UCSD-AML1 (cell line): ENCODE data around the gene PEX5L.

Experiments used
- DNase-seq: peaks from one replicate; lab custom pipeline; 2025; ENCODE audit not compliant: unreplicated experiment; lab: John Stamatoyannopoulos, UW

PEX5L gene

DNA sequence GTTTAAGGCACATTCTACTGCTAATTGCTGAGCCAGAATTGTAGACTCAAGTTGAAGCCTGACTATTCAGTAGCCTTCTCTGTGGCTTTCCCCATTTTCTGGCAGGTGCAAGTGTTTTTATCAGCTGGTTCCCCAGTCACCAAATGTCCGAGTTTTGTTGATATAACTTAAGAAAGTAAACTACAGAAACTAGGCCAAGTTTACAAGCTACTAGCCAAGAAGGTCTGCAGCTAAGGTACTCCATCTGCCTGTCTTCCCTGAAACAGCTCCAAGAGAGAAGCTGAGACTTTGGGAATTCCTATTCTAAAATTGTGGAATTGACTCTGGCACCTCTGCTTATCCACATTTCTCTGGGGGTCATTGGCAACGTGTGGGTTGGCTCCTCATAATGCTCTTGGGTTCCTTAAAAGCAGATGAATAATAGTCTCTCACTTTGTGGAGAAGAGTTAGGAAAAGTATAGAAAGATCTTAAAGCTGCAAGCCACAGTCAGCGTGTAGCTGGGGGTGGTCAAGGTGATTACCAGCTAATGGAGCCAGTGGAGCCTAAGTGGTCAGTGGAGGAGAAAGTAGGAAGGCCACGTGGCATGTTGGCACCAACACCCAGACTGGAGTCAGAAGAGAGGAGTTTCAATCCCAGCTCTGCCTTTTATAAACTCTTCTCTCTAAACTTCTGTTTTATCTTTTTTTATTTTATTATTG, 128.8 kb downstream of the PEX5L start:
- DNase-seq = no peak

DNA sequence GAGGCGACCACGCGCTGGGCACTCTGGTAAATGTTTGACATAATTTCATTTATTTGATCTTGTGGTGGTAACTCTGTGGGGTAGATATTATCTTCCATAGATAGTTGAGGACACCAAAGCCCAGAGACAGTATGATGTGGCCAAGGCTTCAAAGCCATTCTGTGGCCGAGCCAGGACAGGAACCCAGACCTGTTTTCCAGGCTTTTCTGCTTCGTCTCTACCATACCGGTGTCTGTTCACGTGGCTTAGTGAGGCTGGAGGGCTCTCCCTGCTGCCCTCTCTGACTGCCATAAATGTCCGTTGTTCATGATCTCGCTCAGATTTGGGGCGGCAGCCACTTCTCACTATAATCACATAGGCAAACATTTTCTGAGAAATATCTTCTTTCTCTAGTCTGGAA, 134.7 kb downstream of the PEX5L start:
- DNase-seq = no peak

DNA sequence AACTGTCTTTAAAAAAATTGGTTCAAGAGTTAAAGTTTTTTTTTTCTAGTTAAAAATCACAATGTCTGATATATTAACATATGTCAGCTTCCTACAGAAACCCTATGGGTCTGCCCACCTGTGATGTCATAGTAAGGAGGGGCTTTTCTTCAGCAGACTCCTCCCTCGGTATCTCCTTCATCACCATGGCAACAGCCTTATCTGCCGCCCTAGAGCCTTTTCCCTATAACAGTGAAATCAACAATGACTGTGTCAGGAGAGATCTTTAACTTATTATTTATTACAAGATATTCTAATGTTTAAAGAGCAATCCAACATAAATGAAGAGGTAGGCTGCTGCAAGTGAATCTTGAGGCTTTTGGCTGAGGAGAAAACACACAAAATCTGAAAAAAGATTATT, 138.7 kb downstream of the PEX5L start:
- DNase-seq = no peak

DNA sequence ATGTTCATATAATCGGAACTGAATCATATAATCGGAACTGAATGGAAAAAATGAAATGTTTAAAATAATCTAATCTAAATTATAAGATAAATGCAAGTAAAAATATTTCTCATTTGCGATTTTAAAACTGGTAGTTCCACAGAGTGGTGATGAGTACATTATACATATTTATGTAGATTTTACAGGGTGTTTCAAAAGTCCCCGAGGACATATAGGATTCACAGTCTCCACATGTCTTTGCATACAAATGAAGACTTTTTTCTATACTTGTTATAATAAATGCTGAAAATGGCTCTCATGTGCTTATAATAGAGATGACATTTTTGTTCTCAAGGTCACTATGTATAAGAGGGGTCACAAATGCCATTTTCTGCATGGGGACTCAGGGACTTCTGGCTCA, 139.5 kb downstream of the PEX5L start:
- DNase-seq = no peak

DNA sequence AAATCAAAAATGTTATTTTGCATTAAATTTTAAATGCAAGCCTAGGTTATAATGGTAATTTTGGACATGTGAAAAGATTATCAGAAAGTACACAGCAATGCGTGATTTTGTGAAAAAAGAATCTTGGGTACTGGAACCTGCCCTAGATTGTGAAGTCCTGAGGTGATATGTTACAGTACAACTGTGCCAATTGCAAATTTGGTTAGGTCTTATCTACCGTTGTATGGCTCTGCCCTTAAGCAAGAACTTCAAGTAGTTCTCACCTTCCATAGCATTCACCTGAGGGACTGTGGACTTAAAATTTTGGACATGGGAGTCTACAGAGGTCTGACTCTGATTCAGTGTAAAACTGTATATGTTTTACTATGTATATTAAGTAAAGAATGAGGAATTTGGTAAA, 140.2 kb downstream of the PEX5L start:
- no peak for DNase-seq

DNA sequence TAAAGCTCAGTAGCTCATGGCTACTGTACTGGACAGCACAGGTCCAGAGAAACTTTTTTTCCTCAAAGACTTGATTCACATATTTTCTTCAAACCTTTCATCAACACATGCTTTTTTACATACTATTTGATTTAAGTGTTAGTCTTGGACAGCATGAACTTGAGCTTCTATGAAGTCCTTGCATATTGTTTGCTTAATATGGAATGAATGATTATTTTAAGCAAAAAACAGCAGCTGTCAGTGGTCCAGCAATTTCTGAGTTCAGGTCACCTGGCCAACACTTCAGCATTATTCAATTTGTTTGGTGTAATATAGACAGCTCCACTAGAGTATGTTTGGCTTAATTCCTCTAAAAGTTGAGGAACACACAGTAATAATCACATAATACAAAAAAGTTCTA, 141.4 kb downstream of the PEX5L start:
- no peak for DNase-seq

DNA sequence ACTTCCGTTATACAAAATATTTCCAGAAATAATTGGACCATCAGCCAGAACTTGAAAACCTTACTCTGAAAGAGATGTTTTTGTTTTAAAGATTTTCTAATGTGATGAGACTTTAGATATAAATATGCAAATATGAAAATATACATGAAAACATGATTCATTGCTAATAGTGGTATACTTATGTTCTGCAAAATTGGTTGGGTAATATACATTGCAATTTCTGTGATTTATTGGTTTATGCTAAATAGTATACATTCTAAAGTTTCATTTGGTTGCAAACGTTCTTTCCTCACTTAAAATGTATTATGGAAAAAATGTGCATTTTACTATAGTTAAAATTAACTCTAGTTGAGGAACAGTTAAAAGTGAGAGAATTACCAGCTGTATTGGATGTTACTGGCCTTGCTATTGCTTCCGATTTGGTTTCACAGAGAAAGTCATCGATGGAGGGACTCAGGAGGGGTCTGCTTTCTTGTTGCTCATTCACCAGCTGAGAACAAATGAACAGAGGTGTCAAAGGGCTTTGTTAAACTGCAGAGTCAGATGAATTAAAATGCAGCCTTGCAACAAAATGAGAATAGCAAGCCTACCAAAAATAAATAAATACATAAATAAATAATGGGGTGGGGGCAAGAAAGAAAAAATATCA, 149.3 kb downstream of the PEX5L start:
- DNase-seq = no peak

DNA sequence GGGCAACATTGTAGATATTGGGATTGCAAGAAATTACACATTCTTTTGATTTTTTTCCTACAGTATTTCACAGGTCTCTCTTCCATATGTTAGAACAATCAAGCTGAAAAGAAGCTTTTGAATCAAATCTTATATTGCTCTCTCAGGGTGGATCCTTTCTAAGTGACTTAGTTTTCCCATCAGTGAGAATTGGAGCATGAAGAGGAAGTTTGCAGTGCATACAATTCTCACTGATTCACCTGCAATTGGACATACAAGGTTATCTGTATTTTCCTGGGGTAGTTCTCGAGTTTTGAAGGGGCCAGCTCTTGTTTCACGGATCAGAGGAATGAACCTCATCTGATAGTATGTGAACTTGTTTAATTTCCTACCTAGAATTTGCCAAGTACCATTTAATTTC, 150.8 kb downstream of the PEX5L start:
- DNase-seq = no peak

DNA sequence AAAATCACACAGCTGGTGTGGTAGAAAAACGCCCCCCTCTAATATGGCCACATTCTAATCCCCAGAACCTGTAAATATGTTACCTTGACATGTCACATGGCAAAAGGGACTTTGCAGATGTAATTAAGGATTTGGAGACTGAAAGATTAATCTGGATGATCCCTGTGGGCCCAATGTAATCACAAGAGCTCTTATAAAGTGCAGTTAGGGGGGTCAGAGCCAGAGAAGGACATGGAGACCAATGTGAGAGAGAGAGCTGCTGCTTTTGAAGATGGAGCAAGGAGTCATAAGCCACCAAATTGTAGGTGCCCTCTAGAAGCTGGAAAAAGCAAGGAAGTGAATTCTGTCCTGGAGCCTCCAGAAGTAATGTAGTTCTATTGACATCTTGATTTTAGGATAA, 152.6 kb downstream of the PEX5L start:
- no peak for DNase-seq

DNA sequence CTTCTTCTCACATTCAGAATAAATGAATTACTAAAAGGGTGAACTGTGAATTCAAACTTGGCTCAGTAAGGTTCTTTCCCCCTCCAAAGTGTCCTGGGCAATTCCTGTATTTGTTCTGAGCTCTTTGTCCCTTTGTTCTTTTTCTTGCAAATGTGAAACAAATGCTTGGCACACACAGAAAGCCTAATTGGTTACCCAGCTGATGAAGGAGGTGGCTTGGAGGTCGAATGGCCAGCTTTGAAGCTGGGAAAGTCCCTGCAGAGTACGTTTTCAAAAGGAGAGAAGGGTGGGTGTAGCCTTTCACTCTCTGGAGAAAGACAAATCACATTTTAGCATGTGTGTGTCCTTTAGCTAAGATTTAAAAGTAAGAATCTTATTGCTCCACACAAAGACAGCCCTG, 154.4 kb downstream of the PEX5L start:
- DNase-seq = no peak

DNA sequence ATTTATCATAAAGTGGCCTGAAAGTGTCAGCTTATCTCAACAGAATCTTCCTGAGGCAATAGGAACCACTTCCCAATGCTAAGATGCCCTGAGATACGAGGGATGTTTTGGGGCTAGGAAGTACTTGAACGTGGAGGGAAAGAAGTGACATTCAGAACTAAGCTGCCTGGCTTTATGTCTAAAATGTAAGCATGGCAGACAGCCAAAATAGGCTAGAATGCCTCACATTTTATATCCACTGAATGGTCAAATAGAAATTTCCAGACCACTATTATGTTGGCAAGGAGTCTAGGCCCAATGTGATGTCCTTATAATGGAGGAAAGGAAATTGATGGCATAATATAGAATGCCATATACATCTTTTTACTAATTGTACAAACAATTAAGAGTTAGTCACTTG, 154.9 kb downstream of the PEX5L start:
- DNase-seq = no peak

DNA sequence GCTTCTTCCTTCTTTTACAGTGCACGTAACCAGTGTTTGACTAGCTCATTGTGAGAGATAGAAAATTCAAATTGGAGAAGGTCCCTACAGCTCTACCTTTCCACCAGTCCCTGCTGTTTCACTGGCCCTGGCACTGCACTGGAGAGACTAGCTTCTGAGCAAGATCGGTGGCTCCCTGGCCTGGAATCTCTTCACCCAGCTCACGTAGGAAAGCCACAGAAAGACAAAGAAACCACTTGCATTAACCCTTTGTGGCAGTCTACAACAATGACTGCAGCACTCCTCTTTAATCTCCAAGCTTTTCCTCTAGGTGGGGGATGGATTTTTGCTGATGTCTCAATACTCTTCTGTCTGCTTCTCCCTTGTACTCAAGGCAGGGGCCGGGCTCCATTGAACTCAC, 155.9 kb downstream of the PEX5L start:
- DNase-seq = no peak

DNA sequence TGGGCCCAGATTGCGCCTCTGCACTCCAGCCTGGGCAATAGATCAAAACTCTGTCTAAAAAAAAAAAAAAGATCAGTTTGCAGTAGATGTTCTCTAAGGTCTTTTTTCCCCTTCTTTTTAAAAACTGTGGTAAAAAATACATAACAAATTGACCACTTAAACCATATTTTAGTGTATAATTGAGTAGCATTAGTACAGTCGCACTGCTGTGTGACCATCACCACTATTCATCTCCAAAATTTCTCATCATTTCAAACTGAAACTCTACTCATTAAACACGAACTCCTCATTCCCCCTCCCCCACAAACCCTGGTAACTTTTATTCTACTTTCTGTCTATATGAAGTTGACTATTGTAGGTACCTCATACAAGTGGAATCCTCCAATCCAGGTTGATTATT, 160.3 kb downstream of the PEX5L start:
- no peak for DNase-seq

DNA sequence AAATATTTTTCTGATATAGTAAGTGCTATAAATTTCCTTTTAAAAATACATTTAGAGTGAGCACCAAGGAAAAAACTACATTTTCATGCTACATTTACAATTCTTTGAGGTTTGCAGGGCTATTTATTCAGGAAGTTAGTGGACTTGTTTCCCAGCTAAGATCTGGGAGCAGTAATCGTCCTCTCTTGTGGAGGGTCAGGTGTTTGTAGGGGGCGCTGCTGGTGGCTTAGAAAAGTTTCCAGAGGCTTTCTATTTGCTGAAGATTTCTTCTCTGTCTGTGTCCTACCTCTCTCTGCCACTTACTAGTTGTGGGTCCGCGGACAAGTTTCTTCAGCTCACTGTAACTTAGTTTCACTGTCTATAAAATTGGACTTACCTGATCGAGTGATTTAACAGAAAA, 163.9 kb downstream of the PEX5L start:
- DNase-seq = no peak

DNA sequence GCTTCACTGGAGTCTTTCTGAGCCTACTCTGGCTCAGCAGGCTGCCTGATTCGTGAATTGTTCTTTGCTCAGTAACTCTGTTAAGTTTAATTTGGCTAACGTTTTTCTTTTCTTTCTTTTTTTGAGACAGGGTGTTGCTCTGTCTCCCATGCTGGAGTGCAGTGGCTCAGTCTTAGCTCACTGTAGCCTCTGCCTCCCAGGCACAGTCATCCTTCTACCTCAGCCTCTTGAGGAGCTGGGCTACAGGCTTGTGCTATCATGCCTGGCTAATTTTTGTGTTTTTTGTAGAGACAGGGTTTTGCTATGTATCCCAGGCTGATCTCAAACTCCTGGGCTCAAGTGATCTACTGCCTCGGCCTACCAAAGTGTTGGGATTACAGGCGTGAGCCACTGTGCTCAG, 165.0 kb downstream of the PEX5L start:
- no peak for DNase-seq

DNA sequence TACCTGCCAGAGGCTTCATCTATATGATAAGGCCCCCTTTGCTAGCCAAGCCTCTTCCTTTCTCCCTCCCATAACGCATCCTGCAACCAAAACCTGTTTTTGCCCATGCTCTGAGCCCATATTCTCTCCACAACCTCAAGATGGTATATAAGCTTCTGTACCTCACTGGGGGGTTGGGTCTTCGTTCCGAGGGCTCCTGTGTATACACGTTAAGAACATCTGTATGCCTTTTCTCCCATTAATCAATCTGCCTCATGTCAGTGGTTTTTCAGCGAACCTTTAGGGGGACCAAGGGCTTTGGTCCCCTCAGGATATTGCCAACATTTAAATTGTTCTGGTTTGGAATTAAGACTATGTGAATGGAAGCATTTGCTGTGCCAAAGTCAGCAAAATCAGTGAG, 168.0 kb downstream of the PEX5L start:
- no peak for DNase-seq

DNA sequence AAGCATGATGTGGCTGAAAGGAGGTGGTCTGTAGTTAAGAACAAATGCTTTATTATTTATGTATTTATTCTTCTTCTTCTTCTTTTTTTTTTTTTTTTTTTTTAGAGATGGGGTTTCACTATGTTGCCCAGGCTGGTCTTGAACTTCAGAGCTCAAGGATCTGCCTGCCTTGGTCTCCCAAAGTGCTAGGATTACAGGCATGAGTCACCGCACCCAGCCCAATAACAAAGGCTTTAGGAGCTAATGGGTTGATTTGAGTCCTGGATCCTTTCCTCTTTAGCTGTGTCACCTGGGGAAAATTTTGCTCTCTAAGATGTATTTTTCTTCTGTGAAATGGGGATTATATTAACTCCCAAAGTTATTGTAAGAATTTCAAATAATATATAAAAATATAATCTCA, 168.8 kb downstream of the PEX5L start:
- DNase-seq = no peak

DNA sequence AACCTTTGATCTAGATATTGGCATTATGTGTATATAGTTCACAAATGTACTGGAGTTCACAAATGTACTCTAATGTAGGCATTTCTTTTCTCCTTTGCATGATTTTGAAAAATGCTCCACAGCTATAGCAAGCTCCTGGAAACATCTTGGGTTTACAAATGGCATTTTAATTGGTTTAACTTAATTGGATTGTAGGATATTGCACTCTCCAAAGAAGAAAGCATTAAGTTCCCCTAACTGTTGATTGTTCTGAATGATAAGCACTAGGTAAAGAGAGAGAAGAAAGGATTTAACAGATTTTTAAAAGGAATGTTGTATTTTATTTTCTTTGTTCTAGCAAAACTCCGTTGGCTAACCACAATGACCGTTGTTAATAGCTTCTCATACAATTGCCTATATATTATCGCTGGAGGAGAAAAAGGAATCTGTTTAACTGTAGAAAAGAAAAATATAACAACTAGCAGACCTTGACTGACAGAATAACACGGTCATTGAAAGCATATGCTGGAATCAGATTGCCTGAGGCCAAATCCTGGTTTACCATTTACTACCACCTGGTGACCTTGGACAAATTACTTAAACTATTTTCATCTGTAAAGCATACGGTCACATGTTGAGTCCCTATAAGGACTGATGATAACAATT, 170.8 kb downstream of the PEX5L start:
- DNase-seq = no peak

DNA sequence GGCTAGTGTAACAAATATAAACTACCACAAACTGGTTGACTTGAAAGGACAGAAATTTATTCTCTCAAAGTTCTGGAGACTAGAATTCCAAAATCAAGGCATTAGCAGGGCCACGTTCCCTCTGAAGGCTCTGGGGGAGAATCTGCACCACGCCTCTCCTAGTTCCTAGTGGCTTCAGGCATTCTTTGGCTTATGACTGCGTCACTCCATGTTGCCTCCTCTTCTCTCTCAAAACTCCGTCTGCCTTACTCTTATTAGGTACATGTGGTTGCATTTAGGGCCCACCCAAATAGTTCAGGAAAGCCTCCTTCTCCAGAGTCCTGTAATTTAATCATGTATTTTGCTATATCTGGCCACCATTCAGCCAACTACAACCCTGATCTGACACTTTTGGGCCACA, 174.8 kb downstream of the PEX5L start:
- no peak for DNase-seq

DNA sequence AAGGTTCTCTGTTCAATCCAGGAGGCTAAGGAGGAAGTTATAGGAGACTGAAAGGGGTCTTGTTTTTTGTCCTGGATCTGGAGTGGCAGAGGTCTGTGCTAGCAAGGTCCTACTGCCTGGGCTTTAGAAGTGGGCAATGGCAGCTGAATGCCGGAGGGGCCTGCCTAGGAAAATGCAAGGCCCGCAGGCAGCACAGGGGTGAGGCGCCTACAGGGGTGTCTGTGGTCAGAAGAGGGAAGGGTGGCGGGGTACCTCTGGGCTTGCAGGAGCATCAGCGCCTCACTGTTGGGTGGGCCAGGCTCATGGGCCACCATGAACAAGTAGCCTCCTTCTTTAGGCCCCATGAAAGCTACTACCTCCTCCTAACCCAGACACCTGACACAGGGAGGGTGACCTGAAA, 175.4 kb downstream of the PEX5L start:
- DNase-seq = no peak

DNA sequence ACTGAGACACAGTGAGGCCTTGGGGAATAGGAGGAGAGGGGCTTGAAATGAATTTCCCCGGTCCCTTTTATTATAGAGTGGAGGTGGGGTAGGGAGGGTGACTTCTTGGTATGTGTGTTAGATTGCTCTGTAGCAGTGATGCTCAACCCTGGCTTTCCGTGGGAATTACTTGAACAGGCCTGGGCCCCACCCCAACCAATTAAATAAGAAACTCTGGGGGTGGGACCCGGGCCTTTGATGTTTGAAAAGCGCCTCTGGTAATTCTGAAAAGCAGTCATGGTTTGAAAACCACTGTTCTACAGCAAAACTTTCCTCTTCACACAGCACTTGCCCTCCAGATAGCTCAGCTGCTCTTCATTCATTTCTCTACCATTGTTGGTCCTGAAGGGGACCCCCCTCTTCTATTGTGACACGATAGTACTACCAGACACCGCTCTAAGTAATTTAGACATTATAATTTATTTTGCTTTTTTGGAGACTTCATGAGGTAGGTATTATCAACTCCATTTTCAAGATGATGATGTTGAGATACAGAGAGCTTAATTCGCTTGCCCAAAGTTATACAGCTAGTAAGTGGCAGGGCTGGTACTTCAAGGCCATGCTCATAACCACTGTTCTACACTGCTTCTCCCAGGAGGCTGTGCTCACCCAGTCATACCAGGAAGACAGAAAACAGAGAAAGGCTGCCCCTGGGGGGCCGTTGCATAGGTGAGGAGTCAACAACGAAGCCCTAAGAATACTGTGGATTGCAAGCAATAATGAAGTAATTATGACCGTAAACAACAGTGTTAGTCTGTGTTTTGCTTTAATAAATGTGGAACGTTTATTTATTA, 176.2 kb downstream of the PEX5L start:
- DNase-seq = no peak

DNA sequence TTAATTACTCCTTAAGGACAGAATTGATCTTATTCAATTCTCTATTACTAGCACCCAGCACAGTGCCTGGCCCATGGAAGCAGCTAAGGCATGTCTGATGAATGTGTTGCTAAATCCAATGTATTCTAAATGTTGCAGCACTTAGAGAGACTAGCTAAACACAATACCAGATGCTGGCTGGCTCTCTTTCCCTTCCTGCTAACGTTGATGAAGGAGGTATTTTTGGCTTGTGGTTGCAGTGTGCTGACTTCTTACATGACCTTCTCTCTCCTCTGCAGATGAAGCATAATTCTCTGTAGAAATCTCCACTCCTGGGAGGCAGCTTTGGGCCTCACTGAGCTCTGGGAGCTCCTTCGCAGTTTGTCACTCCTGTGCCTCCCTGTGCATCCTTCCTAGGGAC, 183.6 kb downstream of the PEX5L start:
- DNase-seq = no peak
